ENCODE results near the gene OPCML. TPM values are rescaled to one million over a fixed set of nuclear protein-coding genes. Genes with fewer than 3 reads are reported as not detected.

OPCML gene
- total and polyA plus RNA-seq, 2 donors = 0.06 to 2.3 TPM

- Histone ChIP-seq H3K27ac (ENCODE audit: low read depth) (no peak overlapping the region), H3K4me3 (ENCODE audit: low read depth, low read length) (no peak overlapping the region), H3K4me1 (ENCODE audit: insufficient read depth) (no peaks in the 10 kb centered on the region), H3K36me3 (ENCODE audit: insufficient read depth) (no peaks in the 10 kb centered on the region)
- WGBS = 90% methylated on average over 4 of the region's 4 CpGs
- DNase-seq (ENCODE audit: extremely low spot score) = no peak
Measured at GRCh38 chr11:132856032-132856431, 676.3 kb downstream of the OPCML start.

- Histone ChIP-seq H3K4me3 (ENCODE audit: low read depth, low read length) (no peak overlapping the region), H3K4me1 (ENCODE audit: insufficient read depth) (no peaks in the 10 kb centered on the region), H3K27ac (ENCODE audit: low read depth) (no peak overlapping the region), H3K36me3 (ENCODE audit: insufficient read depth) (no peaks in the 10 kb centered on the region)
- no peak for DNase-seq (ENCODE audit: extremely low spot score)
- 93% methylated on average over 3 of the region's 3 CpGs for WGBS
Measured at GRCh38 chr11:132855516-132855915, 676.8 kb downstream of the OPCML start.

- Histone ChIP-seq H3K4me3 (ENCODE audit: low read depth, low read length) (no peak overlapping the region), H3K27ac (ENCODE audit: low read depth) (no peak overlapping the region), H3K36me3 (ENCODE audit: insufficient read depth) (no peaks in the 10 kb centered on the region), H3K4me1 (ENCODE audit: insufficient read depth) (no peaks in the 10 kb centered on the region)
- no peak for DNase-seq (ENCODE audit: extremely low spot score)
- 74% methylated on average over 3 of the region's 3 CpGs for WGBS
Measured at GRCh38 chr11:132853886-132854285, 678.4 kb downstream of the OPCML start.

GRCh38 chr11:132852361-132852760, 679.9 kb downstream of the OPCML start:
- WGBS = 89% methylated on average over 7 of the region's 7 CpGs

GRCh38 chr11:132851247-132851646, 681.1 kb downstream of the OPCML start:
- WGBS = 73% methylated on average over 2 of the region's 2 CpGs
- Histone ChIP-seq H3K27ac (ENCODE audit: low read depth) (no peak overlapping the region), H3K4me1 (ENCODE audit: insufficient read depth) (no peaks in the 10 kb centered on the region), H3K4me3 (ENCODE audit: low read depth, low read length) (no peak overlapping the region), H3K36me3 (ENCODE audit: insufficient read depth) (no peaks in the 10 kb centered on the region)
- DNase-seq (ENCODE audit: extremely low spot score) = no peak

More at GRCh38 chr11:132852361-132852760, 679.9 kb downstream of the OPCML start:
- Histone ChIP-seq H3K4me3 (ENCODE audit: low read depth, low read length) (no peak overlapping the region), H3K4me1 (ENCODE audit: insufficient read depth) (no peaks in the 10 kb centered on the region), H3K27ac (ENCODE audit: low read depth) (no peak overlapping the region), H3K36me3 (ENCODE audit: insufficient read depth) (no peaks in the 10 kb centered on the region)
- no peak for DNase-seq (ENCODE audit: extremely low spot score)

- H3K36me3 ChIP-seq (ENCODE audit: insufficient read depth) = no peaks in the 10 kb centered on the region
- no peak overlapping the region for H3K27ac ChIP-seq (ENCODE audit: low read depth)
- no peak overlapping the region for H3K4me3 ChIP-seq (ENCODE audit: low read depth, low read length)
- no peak for DNase-seq (ENCODE audit: extremely low spot score)
- H3K4me1 ChIP-seq (ENCODE audit: insufficient read depth) = no peaks in the 10 kb centered on the region
- 87% methylated on average over 3 of the region's 3 CpGs for WGBS
Measured at GRCh38 chr11:132850266-132850665, 682.0 kb downstream of the OPCML start.

- Histone ChIP-seq H3K36me3 (ENCODE audit: insufficient read depth) (no peaks in the 10 kb centered on the region), H3K4me1 (ENCODE audit: insufficient read depth) (no peaks in the 10 kb centered on the region), H3K27ac (ENCODE audit: low read depth) (no peak overlapping the region), H3K4me3 (ENCODE audit: low read depth, low read length) (no peak overlapping the region)
- WGBS = 75% methylated on average over 2 of the region's 2 CpGs
- no peak for DNase-seq (ENCODE audit: extremely low spot score)
Measured at GRCh38 chr11:132848336-132848735, 684.0 kb downstream of the OPCML start.

GRCh38 chr11:132846075-132846474, 686.2 kb downstream of the OPCML start:
- no peaks in the 10 kb centered on the region for H3K36me3 ChIP-seq (ENCODE audit: insufficient read depth)
- no peak overlapping the region for H3K4me3 ChIP-seq (ENCODE audit: low read depth, low read length)
- WGBS = 58% methylated on average over 4 of the region's 4 CpGs
- DNase-seq (ENCODE audit: extremely low spot score) = no peak
- no peaks in the 10 kb centered on the region for H3K4me1 ChIP-seq (ENCODE audit: insufficient read depth)
- no peak overlapping the region for H3K27ac ChIP-seq (ENCODE audit: low read depth)

- 47% methylated on average over 5 of the region's 5 CpGs for WGBS
- no peak for DNase-seq (ENCODE audit: extremely low spot score)
Measured at GRCh38 chr11:132844956-132845696, 687.2 kb downstream of the OPCML start.

GRCh38 chr11:132840660-132841059, 691.6 kb downstream of the OPCML start:
- Histone ChIP-seq H3K27ac (ENCODE audit: low read depth) (no peak overlapping the region), H3K36me3 (ENCODE audit: insufficient read depth) (no peaks in the 10 kb centered on the region), H3K4me1 (ENCODE audit: insufficient read depth) (no peaks in the 10 kb centered on the region), H3K4me3 (ENCODE audit: low read depth, low read length) (no peak overlapping the region)
- DNase-seq (ENCODE audit: extremely low spot score) = no peak
- 78% methylated on average over 12 of the region's 12 CpGs for WGBS

More at GRCh38 chr11:132844956-132845696, 687.2 kb downstream of the OPCML start:
- no peak overlapping the region for H3K27ac ChIP-seq (ENCODE audit: low read depth)
- no peaks in the 10 kb centered on the region for H3K4me1 ChIP-seq (ENCODE audit: insufficient read depth)
- H3K4me3 ChIP-seq (ENCODE audit: low read depth, low read length) = no peak overlapping the region
- H3K36me3 ChIP-seq (ENCODE audit: insufficient read depth) = no peaks in the 10 kb centered on the region

- 59% methylated on average over 5 of the region's 5 CpGs for WGBS
- H3K27ac ChIP-seq (ENCODE audit: low read depth) = no peak overlapping the region
- DNase-seq (ENCODE audit: extremely low spot score) = no peak
- no peaks in the 10 kb centered on the region for H3K4me1 ChIP-seq (ENCODE audit: insufficient read depth)
- H3K4me3 ChIP-seq (ENCODE audit: low read depth, low read length) = no peak overlapping the region
- no peaks in the 10 kb centered on the region for H3K36me3 ChIP-seq (ENCODE audit: insufficient read depth)
Measured at GRCh38 chr11:132840191-132840590, 692.1 kb downstream of the OPCML start.

- no peak overlapping the region for H3K4me3 ChIP-seq (ENCODE audit: low read depth, low read length)
- WGBS = 85% methylated on average over 18 of the region's 18 CpGs
- H3K4me1 ChIP-seq (ENCODE audit: insufficient read depth) = no peaks in the 10 kb centered on the region
- DNase-seq (ENCODE audit: extremely low spot score) = no peak
- no peak overlapping the region for H3K27ac ChIP-seq (ENCODE audit: low read depth)
- H3K36me3 ChIP-seq (ENCODE audit: insufficient read depth) = no peaks in the 10 kb centered on the region
Measured at GRCh38 chr11:132839236-132839945, 692.9 kb downstream of the OPCML start.

GRCh38 chr11:132838627-132839026, 693.7 kb downstream of the OPCML start:
- Histone ChIP-seq H3K4me1 (ENCODE audit: insufficient read depth) (no peaks in the 10 kb centered on the region), H3K4me3 (ENCODE audit: low read depth, low read length) (no peak overlapping the region), H3K27ac (ENCODE audit: low read depth) (no peak overlapping the region), H3K36me3 (ENCODE audit: insufficient read depth) (no peaks in the 10 kb centered on the region)
- 72% methylated on average over 7 of the region's 7 CpGs for WGBS
- no peak for DNase-seq (ENCODE audit: extremely low spot score)

GRCh38 chr11:132831272-132831671, 701.0 kb downstream of the OPCML start:
- no peak overlapping the region for H3K4me3 ChIP-seq (ENCODE audit: low read depth, low read length)
- WGBS = 78% methylated on average over 2 of the region's 2 CpGs
- no peak overlapping the region for H3K27ac ChIP-seq (ENCODE audit: low read depth)
- H3K4me1 ChIP-seq (ENCODE audit: insufficient read depth) = no peaks in the 10 kb centered on the region
- no peaks in the 10 kb centered on the region for H3K36me3 ChIP-seq (ENCODE audit: insufficient read depth)
- no peak for DNase-seq (ENCODE audit: extremely low spot score)
